Fibroblast of lung (primary cell): Measurements from ENCODE around the gene CENPV.

Experiments
- CTCF ChIP-seq, 2 donors: IDR thresholded peaks in 1 of 2; conservative IDR thresholded peaks in 1 of 2; 1 replicate in 1 of 2; 2 replicates in 1 of 2; pipeline ENCODE4 v1.5.1; 2011 to 2012; ENCODE audit warnings: low read length in 2 of 2, control low read depth in 1 of 2, inconsistent platforms in 1 of 2, low read depth in 1 of 2, mild to moderate bottlenecking in 1 of 2
- EZH2 ChIP-seq: IDR thresholded peaks from 2 replicates; pipeline ENCODE4 v1.5.1; 2012; ENCODE audit warnings: low read length, control low read depth, mild to moderate bottlenecking; ENCODE audit errors: missing control alignments

GRCh38 chr17:16352667-16353316 lies 477 bp downstream of the CENPV start:
- TF ChIP-seq CTCF (conservative IDR thresholded peaks at IDR 0.05 in 1 of 2, IDR thresholded peaks at IDR 0.05 in 1 of 2; ENCODE audit: low read depth in 1 of 2, low read length in 2 of 2) (no peak), EZH2 (no peak)
